ENCODE measurements around the gene PSTPIP1. TPM values are rescaled to one million over a fixed set of nuclear protein-coding genes. Genes with fewer than 3 reads are reported as not detected.

The PSTPIP1 gene
- total and polyA plus RNA-seq, 10 of the 15 experiments (the other 5 are each of a cell fraction or from before 2014, with no cell fraction given) = 0.50 to 29.3 (median 14.5) TPM

DNA sequence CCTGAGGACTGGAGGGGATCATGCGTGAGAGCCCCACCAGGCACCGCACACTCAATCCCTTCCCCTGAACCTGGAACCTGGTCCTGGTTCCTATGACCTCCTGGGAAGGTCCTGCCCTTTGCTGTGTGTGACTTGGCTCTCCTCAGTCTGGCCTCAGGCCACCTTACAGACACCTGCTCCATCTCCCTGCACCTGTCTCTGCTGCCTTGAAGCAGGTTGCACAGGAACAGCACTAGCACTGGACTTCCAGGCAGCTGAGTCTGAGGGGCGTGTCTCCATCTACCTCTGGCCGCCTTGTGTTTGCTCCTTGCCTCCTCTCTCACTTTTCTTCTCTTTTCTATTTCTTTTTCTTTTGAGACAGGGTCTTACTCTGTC lies 15.4 kb downstream of the PSTPIP1 start:
- H3K9me3 ChIP-seq (replicated peaks; ENCODE audit: control insufficient read depth, insufficient read depth, low read length) = no peaks in the 10 kb centered on the region
- no peaks in the 10 kb centered on the region for H3K36me3 ChIP-seq (ENCODE audit: control insufficient read depth in 2 of 2, insufficient read depth in 2 of 2, low read length in 1 of 2)
- peaks cover 29% of the 10 kb centered on the region for H3K4me1 ChIP-seq (ENCODE audit: control insufficient read depth, insufficient read depth, low read length)
- BruUV-seq (replicated peaks) = no TSS peak
- no peaks in the 10 kb centered on the region for H3K79me2 ChIP-seq (ENCODE audit: control insufficient read depth, insufficient read depth, low read length)
- no peak for FAIRE-seq
- ChIA-PET RAD21 (ENCODE audit: unreplicated experiment) (interaction anchor here (1.2 to 1.4 kb wide), 2 partner anchors 9 to 22 kb away, joined by 5 to 7 read pairs; no protein-coding TSS in a partner anchor), POLR2A (interaction anchor here (1.4 kb wide), 1 partner anchor 13 kb away, joined by 3 read pairs; no protein-coding TSS in a partner anchor), CTCF (interaction anchor here (1.0 to 3.9 kb wide), 5 partner anchors 11 to 37 kb away, joined by 4 to 21 read pairs (median 4); no protein-coding TSS in a partner anchor), SMC1A (ENCODE audit: uncharacterized antibody, unreplicated experiment) (interaction anchor here (1.1 to 1.8 kb wide), 6 partner anchors 10 to 107 kb away, joined by 3 to 9 read pairs (median 4); no protein-coding TSS in a partner anchor)
- no peak overlapping the region for H3K27ac ChIP-seq (ENCODE audit: control insufficient read depth, insufficient read depth)
- no peak overlapping the region for H3K9ac ChIP-seq (ENCODE audit: control insufficient read depth, insufficient read depth, low read length)
- no peak for DNase-seq (ENCODE audit: low read depth, low spot score)
- no peak overlapping the region for H2AFZ ChIP-seq (ENCODE audit: control insufficient read depth, low read depth, low read length)
- no peaks in the 10 kb centered on the region for H3K27me3 ChIP-seq (replicated peaks in 1 of 2; ENCODE audit: control insufficient read depth in 2 of 2, insufficient read depth in 2 of 2, low read length in 1 of 2)
- no peak overlapping the region for H3K4me3 ChIP-seq
- H3K4me2 ChIP-seq (ENCODE audit: control insufficient read depth, insufficient read depth) = no peak overlapping the region
- intact Hi-C loops (cut with micrococcal nuclease; ENCODE audit: unreplicated experiment) (no loop called here), in situ Hi-C loops (cut with MboI) (no loop called here)
- no peak for ATAC-seq
- no peaks in the 10 kb centered on the region for H4K20me1 ChIP-seq (ENCODE audit: control insufficient read depth, insufficient read depth)
- WGBS (ENCODE audit: insufficient coverage, insufficient replicate concordance, low lambda C conversion rate, missing lambda C conversion rate) = 91% methylated on average over 4 of the region's 4 CpGs
- TF ChIP-seq POLR2AphosphoS2 (IDR thresholded peaks at IDR 0.05; ENCODE audit: low read depth, low read length) = no peak
- TF ChIP-seq HSF1 (IDR thresholded peaks at IDR 0.05; ENCODE audit: low read depth, low read length) = no peak
- no peak for TF ChIP-seq CUX1 (IDR thresholded peaks at IDR 0.05; ENCODE audit: insufficient replicate concordance, low read depth, low read length)
- TF ChIP-seq MXI1 (IDR thresholded peaks at IDR 0.05; ENCODE audit: low read depth, low read length) = no peak
- no peak for TF ChIP-seq PML (IDR thresholded peaks at IDR 0.05; ENCODE audit: low read length)
- TF ChIP-seq FOS (IDR thresholded peaks at IDR 0.05; ENCODE audit: borderline replicate concordance, extremely low read depth, insufficient read length) = no peak
- TF ChIP-seq TCF3 (IDR thresholded peaks at IDR 0.05; ENCODE audit: borderline replicate concordance, insufficient read depth, low read depth, low read length) = no peak
- no peak for TF ChIP-seq E2F8 (IDR thresholded peaks at IDR 0.05; ENCODE audit: low read depth, partially characterized antibody)
- TF ChIP-seq, protein P1, sequence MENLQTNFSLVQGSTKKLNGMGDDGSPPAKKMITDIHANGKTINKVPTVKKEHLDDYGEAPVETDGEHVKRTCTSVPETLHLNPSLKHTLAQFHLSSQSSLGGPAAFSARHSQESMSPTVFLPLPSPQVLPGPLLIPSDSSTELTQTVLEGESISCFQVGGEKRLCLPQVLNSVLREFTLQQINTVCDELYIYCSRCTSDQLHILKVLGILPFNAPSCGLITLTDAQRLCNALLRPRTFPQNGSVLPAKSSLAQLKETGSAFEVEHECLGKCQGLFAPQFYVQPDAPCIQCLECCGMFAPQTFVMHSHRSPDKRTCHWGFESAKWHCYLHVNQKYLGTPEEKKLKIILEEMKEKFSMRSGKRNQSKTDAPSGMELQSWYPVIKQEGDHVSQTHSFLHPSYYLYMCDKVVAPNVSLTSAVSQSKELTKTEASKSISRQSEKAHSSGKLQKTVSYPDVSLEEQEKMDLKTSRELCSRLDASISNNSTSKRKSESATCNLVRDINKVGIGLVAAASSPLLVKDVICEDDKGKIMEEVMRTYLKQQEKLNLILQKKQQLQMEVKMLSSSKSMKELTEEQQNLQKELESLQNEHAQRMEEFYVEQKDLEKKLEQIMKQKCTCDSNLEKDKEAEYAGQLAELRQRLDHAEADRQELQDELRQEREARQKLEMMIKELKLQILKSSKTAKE (IDR thresholded peaks at IDR 0.05; ENCODE audit: low read depth, poor library complexity, severe bottlenecking) = no peak
- TF ChIP-seq NFYA (IDR thresholded peaks at IDR 0.05; ENCODE audit: borderline replicate concordance, low read depth, low read length) = no peak
- no peak for TF ChIP-seq JUND (IDR thresholded peaks at IDR 0.05; ENCODE audit: low read depth, low read length)
